ENCODE results near the gene ZBTB17. TPM values are rescaled to one million over a fixed set of nuclear protein-coding genes. Genes with fewer than 3 reads are reported as not detected.

Gene ZBTB17
- total RNA-seq, 1 donor from 2014 or later: 38.5 TPM

DNA sequence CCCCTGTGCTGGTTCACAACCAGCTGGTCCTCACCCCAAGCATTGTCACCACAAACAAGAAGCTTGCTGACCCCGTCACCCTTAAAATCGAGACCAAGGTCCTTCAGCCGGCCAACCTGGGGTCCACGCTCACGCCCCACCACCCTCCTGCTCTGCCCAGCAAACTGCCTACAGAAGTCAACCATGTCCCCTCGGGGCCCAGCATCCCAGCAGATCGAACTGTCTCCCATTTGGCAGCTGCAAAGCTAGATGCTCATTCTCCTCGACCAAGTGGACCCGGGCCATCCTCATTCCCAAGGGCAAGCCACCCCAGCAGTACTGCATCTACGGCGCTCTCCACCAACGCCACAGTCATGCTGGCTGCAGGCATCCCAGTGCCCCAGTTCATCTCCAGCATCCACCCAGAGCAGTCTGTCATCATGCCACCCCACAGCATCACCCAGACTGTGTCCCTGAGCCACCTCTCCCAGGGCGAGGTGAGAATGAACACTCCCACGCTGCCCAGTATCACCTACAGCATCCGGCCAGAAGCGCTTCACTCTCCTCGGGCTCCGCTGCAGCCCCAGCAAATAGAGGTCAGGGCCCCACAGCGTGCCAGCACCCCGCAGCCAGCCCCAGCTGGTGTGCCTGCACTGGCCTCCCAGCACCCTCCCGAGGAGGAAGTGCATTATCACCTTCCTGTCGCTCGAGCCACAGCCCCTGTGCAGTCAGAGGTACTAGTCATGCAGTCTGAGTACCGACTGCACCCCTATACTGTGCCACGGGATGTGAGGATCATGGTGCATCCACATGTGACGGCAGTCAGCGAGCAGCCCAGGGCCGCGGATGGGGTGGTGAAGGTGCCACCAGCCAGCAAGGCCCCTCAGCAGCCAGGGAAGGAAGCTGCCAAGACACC, 40.6 kb downstream of the ZBTB17 start:
- Histone ChIP-seq H3K4me1 (no peaks in the 10 kb centered on the region), H3K9me3 (no peaks in the 10 kb centered on the region), H3K27ac (no peak overlapping the region), H3K4me3 (no peak overlapping the region), H3K27me3 (no peaks in the 10 kb centered on the region), H3K36me3 (peaks cover 0 to 75% of the 10 kb centered on the region in 2 donors)
- TF ChIP-seq, protein P1, sequence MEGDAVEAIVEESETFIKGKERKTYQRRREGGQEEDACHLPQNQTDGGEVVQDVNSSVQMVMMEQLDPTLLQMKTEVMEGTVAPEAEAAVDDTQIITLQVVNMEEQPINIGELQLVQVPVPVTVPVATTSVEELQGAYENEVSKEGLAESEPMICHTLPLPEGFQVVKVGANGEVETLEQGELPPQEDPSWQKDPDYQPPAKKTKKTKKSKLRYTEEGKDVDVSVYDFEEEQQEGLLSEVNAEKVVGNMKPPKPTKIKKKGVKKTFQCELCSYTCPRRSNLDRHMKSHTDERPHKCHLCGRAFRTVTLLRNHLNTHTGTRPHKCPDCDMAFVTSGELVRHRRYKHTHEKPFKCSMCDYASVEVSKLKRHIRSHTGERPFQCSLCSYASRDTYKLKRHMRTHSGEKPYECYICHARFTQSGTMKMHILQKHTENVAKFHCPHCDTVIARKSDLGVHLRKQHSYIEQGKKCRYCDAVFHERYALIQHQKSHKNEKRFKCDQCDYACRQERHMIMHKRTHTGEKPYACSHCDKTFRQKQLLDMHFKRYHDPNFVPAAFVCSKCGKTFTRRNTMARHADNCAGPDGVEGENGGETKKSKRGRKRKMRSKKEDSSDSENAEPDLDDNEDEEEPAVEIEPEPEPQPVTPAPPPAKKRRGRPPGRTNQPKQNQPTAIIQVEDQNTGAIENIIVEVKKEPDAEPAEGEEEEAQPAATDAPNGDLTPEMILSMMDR (IDR thresholded peaks at IDR 0.05): no peak
- no peak for TF ChIP-seq POLR2A (IDR thresholded peaks at IDR 0.05)
- TF ChIP-seq POLR2AphosphoS5 (IDR thresholded peaks at IDR 0.05; ENCODE audit: insufficient read depth in 1 of 2, low read depth in 1 of 2): no peak
- intact Hi-C loops (cut with DNase I): no loop called here
- no peak for DNase-seq (ENCODE audit: extremely low spot score in 2 of 2)

DNA sequence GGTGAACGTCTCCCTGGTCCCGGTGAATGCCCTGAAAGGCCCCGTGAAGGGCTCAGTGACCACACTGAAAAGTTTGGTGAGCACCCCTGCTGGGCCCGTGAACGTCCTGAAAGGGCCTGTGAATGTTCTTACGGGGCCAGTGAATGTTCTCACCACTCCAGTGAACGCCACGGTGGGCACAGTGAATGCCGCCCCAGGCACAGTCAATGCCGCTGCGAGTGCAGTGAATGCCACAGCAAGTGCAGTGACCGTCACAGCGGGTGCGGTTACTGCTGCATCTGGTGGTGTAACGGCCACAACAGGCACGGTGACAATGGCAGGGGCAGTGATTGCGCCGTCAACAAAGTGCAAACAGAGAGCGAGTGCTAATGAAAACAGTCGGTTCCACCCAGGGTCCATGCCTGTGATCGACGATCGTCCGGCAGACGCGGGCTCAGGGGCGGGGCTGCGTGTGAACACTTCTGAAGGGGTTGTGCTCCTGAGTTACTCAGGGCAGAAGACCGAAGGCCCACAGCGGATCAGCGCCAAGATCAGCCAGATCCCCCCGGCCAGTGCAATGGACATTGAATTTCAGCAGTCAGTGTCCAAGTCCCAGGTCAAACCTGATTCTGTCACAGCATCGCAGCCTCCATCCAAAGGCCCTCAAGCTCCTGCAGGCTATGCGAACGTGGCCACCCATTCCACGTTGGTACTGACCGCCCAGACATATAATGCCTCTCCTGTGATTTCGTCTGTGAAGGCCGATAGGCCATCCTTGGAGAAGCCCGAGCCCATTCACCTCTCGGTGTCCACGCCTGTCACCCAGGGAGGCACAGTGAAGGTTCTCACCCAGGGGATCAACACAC, 41.5 kb downstream of the ZBTB17 start:
- Histone ChIP-seq H3K9me3 (no peaks in the 10 kb centered on the region), H3K27me3 (no peaks in the 10 kb centered on the region), H3K4me3 (no peak overlapping the region), H3K27ac (no peak overlapping the region), H3K4me1 (no peaks in the 10 kb centered on the region), H3K36me3 (peaks cover 0 to 79% of the 10 kb centered on the region in 2 donors)
- peak in 1 of 2 donors; percentile 83 for DNase-seq (ENCODE audit: extremely low spot score in 2 of 2)
- intact Hi-C loops (cut with DNase I): no loop called here
- TF ChIP-seq POLR2AphosphoS5 (IDR thresholded peaks at IDR 0.05; ENCODE audit: insufficient read depth in 1 of 2, low read depth in 1 of 2) (no peak), POLR2A (IDR thresholded peaks at IDR 0.05) (no peak)
- TF ChIP-seq, protein P1 (IDR thresholded peaks at IDR 0.05): no peak

DNA sequence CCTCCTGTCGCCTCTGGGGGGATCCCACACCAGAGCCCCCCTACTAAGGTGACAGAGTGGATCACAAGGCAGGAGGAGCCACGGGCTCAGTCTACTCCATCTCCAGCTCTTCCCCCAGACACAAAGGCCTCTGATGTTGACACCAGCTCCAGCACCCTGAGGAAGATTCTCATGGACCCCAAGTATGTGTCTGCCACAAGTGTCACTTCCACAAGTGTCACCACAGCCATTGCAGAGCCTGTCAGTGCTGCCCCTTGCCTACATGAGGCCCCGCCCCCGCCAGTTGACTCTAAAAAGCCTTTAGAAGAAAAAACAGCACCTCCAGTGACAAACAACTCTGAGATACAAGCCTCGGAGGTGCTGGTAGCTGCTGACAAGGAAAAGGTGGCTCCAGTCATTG, 42.2 kb downstream of the ZBTB17 start:
- Histone ChIP-seq H3K9me3 (no peaks in the 10 kb centered on the region), H3K4me3 (no peak overlapping the region), H3K36me3 (peaks cover 0 to 87% of the 10 kb centered on the region in 2 donors), H3K4me1 (no peaks in the 10 kb centered on the region), H3K27ac (no peak overlapping the region), H3K27me3 (no peaks in the 10 kb centered on the region)
- no peak for DNase-seq (ENCODE audit: extremely low spot score in 2 of 2)
- intact Hi-C loops (cut with DNase I): no loop called here
- no peak for TF ChIP-seq POLR2AphosphoS5 (IDR thresholded peaks at IDR 0.05; ENCODE audit: insufficient read depth in 1 of 2, low read depth in 1 of 2)
- no peak for TF ChIP-seq POLR2A (IDR thresholded peaks at IDR 0.05)
- TF ChIP-seq, protein P1 (IDR thresholded peaks at IDR 0.05): no peak

DNA sequence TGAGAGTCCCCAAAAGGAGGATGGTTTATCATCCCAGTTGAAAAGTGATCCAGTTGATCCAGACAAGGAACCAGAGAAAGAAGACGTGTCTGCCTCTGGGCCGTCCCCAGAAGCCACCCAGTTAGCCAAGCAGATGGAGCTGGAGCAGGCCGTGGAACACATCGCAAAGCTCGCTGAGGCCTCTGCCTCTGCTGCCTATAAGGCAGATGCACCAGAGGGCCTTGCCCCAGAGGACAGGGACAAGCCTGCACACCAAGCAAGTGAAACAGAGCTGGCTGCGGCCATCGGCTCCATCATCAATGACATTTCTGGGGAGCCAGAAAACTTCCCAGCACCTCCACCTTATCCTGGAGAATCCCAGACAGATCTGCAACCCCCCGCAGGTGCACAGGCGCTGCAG, 43.3 kb downstream of the ZBTB17 start:
- Histone ChIP-seq H3K9me3 (no peaks in the 10 kb centered on the region), H3K27me3 (no peaks in the 10 kb centered on the region), H3K4me1 (no peaks in the 10 kb centered on the region), H3K27ac (no peak overlapping the region), H3K36me3 (peaks cover 0 to 90% of the 10 kb centered on the region in 2 donors), H3K4me3 (no peak overlapping the region)
- no peak for TF ChIP-seq POLR2A (IDR thresholded peaks at IDR 0.05)
- TF ChIP-seq, protein P1 (IDR thresholded peaks at IDR 0.05): no peak
- no peak for TF ChIP-seq POLR2AphosphoS5 (IDR thresholded peaks at IDR 0.05; ENCODE audit: insufficient read depth in 1 of 2, low read depth in 1 of 2)
- intact Hi-C loops (cut with DNase I): no loop called here
- DNase-seq (ENCODE audit: extremely low spot score in 2 of 2): no peak
